Skeletal muscle satellite cell (primary cell): Measurements from ENCODE around the gene MAT2A.

Experiments used
- H3K27me3 ChIP-seq: 2 replicates; pipeline ENCODE4 v1.7.0; 2013; ENCODE audit warnings: low read length; ENCODE audit not compliant: control insufficient read depth, insufficient read depth
- H3K36me3 ChIP-seq: 2 replicates; pipeline ENCODE4 v1.7.0; 2013; ENCODE audit warnings: mild to moderate bottlenecking, control low read depth, low read length; ENCODE audit not compliant: insufficient read depth
- H3K4me1 ChIP-seq: 2 replicates; pipeline ENCODE4 v1.7.0; 2013; ENCODE audit warnings: low read length; ENCODE audit not compliant: control insufficient read depth, insufficient read depth
- H3K4me2 ChIP-seq: 2 replicates; pipeline ENCODE4 v1.7.0; 2013; ENCODE audit warnings: mild to moderate bottlenecking, low read length
- H3K4me3 ChIP-seq: 2 replicates; pipeline ENCODE4 v1.7.0; 2013; ENCODE audit warnings: low read length
- H3K9ac ChIP-seq: 2 replicates; pipeline ENCODE4 v1.7.0; 2013; ENCODE audit warnings: mild to moderate bottlenecking, low read depth, low read length, moderate library complexity
- H3K9me3 ChIP-seq: replicated peaks from 2 replicates; pipeline ENCODE4 v1.7.0; 2013; ENCODE audit warnings: mild to moderate bottlenecking, control low read depth, low read length

Gene MAT2A

GRCh38 chr2:85525567-85525966, 13.4 kb upstream of the MAT2A start:
- Histone ChIP-seq H3K9ac (no peak overlapping the region), H3K27me3 (no peaks in the 10 kb centered on the region), H3K4me3 (no peak overlapping the region), H3K4me2 (no peak overlapping the region), H3K4me1 (no peaks in the 10 kb centered on the region), H3K9me3 (no peaks in the 10 kb centered on the region), H3K36me3 (no peaks in the 10 kb centered on the region)

GRCh38 chr2:85527787-85528186, 11.2 kb upstream of the MAT2A start:
- Histone ChIP-seq H3K9ac (no peak overlapping the region), H3K27me3 (no peaks in the 10 kb centered on the region), H3K4me2 (no peak overlapping the region), H3K9me3 (no peaks in the 10 kb centered on the region), H3K36me3 (no peaks in the 10 kb centered on the region), H3K4me1 (no peaks in the 10 kb centered on the region), H3K4me3 (no peak overlapping the region)

- Histone ChIP-seq H3K36me3 (no peaks in the 10 kb centered on the region), H3K9me3 (no peaks in the 10 kb centered on the region), H3K4me1 (no peaks in the 10 kb centered on the region), H3K4me2 (no peak overlapping the region), H3K9ac (no peak overlapping the region), H3K27me3 (no peaks in the 10 kb centered on the region), H3K4me3 (no peak overlapping the region)
These were observed 10.6 kb upstream of the MAT2A start for GRCh38 chr2:85528355-85528754.

GRCh38 chr2:85529809-85530208, 9.2 kb upstream of the MAT2A start:
- H3K36me3 ChIP-seq: no peaks in the 10 kb centered on the region
- no peaks in the 10 kb centered on the region for H3K9me3 ChIP-seq
- no peak overlapping the region for H3K4me3 ChIP-seq
- no peak overlapping the region for H3K9ac ChIP-seq
- no peak overlapping the region for H3K4me2 ChIP-seq
- H3K4me1 ChIP-seq: no peaks in the 10 kb centered on the region
- H3K27me3 ChIP-seq: no peaks in the 10 kb centered on the region

DNA sequence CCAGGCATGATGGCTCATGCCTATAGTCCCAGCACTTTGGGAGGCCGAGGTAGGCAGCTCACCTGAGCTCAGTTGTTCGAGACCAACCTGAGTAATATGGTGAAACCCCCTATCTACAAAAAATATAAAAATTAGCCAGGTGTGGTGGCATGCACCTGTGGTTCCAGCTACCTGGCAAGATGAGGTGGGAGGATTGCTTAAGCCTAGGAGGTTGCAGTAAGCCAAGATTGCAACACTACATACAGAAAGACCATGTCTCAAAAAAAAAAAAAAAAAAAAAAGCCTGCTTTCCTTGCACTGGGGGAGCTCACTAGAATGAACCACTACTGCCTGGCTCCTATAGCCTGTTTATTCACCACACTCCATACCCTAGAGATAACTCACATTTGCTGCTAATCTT, 7.4 kb upstream of the MAT2A start:
- H3K4me3 ChIP-seq: no peak overlapping the region

GRCh38 chr2:85534099-85534498, 4.9 kb upstream of the MAT2A start:
- Histone ChIP-seq H3K9ac (no peak overlapping the region), H3K36me3 (no peaks in the 10 kb centered on the region), H3K4me2 (no peak overlapping the region), H3K4me3 (no peak overlapping the region), H3K9me3 (no peaks in the 10 kb centered on the region), H3K27me3 (no peaks in the 10 kb centered on the region), H3K4me1 (peaks cover 16% of the 10 kb centered on the region)

More for the DNA sequence above, 7.4 kb upstream of the MAT2A start:
- Histone ChIP-seq H3K9ac (no peak overlapping the region), H3K27me3 (no peaks in the 10 kb centered on the region), H3K9me3 (no peaks in the 10 kb centered on the region), H3K4me1 (peaks cover 3% of the 10 kb centered on the region), H3K36me3 (no peaks in the 10 kb centered on the region), H3K4me2 (no peak overlapping the region)

GRCh38 chr2:85534881-85535280, 4.1 kb upstream of the MAT2A start:
- Histone ChIP-seq H3K4me2 (no peak overlapping the region), H3K27me3 (no peaks in the 10 kb centered on the region), H3K36me3 (peaks cover 4% of the 10 kb centered on the region), H3K9ac (no peak overlapping the region), H3K4me1 (peaks cover 16% of the 10 kb centered on the region), H3K9me3 (no peaks in the 10 kb centered on the region), H3K4me3 (no peak overlapping the region)

DNA sequence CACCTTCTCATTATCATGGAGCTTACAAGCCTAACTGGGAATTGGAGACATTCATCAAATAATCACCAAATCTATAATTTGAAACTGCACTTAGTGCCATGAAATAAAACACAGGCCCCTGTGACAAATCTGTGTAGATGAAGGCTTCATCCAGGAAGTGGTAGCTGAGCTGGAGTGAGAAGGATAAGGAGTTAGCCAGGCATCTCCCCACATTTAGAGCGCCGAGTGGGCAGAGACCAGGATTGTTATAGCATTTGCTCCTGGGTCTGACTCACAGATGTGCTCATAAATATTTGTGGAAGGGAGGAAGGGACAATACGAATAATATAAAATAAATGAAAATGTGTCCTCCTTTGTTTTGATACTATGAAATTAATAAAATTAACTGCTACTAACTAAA, 2.5 kb upstream of the MAT2A start:
- Histone ChIP-seq H3K4me1 (peaks cover 16% of the 10 kb centered on the region), H3K36me3 (peaks cover 20% of the 10 kb centered on the region), H3K9ac (peak overlapping the region; percentile 99), H3K4me2 (peak overlapping the region; percentile 98), H3K4me3 (peak overlapping the region; percentile 98), H3K9me3 (no peaks in the 10 kb centered on the region), H3K27me3 (no peaks in the 10 kb centered on the region)

DNA sequence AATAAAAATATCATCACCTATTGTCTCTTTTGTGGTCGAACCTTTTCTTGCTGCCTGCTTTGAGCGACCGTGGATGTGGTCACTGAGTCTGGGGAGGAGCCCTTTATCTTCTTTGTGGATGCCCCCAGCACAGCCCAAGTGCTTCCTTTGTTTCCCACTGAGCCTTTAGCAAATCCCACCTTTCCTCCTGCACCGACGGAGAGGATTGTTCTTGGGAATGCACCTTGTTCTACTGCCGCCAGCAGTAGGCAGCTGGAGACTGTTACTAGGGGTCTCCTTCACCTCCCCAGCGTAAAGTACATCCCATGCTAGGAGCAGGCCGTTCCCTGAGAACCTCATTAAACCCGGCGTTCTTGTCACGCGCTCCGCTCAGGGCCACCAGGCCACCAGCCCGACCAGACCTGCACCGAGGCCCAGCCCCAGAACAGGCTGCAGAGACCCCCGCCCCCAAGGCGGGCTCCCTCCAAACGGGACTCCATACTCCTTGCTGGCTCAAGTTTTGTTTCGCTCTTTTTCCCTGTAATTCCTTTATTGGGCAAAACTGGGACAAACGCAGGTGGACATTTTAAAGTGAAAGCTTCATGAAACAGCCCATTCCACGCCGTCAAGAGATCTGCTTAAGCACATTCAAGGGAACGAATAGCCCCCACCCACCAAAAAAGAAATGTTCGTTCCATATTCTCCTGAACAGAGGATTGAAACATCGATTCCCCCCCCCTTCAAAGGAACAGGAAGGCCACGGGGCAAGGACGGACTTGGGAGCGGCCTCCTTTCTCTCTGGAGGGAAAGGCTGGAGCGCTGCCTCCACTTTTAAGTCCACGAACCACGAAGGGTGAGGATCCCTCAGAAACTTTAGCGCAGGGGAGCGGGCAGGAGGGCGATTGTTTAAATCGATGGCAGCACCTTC, 1.1 kb upstream of the MAT2A start:
- H3K4me1 ChIP-seq: peaks cover 27% of the 10 kb centered on the region

DNA sequence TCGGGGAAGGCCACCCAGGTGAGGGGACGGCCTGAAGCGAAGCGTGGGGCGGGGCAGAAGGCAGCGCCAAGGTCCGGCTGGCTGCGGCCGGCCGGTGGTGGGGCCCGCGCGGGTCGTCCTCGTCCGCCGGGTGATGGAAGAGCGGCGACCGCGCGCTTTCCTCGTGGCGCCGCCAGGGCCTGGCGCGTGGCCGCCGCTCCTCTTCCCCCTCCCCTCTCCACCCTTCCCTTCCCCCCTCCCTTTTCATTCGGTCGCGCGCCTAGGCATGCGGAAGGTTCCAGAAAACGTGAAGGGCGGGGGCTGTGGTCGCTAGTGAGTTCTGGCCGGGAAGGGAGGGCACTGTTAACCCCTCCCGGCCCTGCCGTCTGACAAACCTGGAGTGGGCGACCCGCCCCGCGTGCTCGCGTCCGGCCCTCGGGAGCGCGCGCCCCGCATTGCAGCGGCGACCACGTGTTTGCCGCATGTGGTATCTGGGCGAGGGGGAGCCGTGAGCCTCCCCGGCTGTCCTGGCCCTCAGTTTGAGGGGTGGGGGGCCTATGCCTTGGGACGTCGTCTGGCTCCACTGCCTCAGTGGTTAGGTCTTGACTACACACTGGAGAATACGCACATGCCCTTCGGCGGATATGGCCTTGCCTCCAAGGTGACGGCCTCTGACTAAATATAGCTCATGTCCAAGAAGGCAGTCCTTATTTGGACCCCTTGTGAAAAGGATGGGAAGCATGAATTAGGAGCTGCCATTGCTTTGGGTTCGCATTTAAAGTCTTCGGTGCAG, 579 bp downstream of the MAT2A start:
- no peaks in the 10 kb centered on the region for H3K9me3 ChIP-seq
- H3K36me3 ChIP-seq: peaks cover 48% of the 10 kb centered on the region
- H3K4me1 ChIP-seq: peaks cover 31% of the 10 kb centered on the region
- peak overlapping the region; percentile 98 for H3K4me2 ChIP-seq
- peak overlapping the region; percentile 98 for H3K4me3 ChIP-seq
- H3K9ac ChIP-seq: peak overlapping the region; percentile 99
- no peaks in the 10 kb centered on the region for H3K27me3 ChIP-seq

More for the DNA sequence above, 1.1 kb upstream of the MAT2A start:
- no peaks in the 10 kb centered on the region for H3K27me3 ChIP-seq
- no peaks in the 10 kb centered on the region for H3K9me3 ChIP-seq
- peak overlapping the region; percentile 99 for H3K9ac ChIP-seq
- H3K4me3 ChIP-seq: peak overlapping the region; percentile 98
- peak overlapping the region; percentile 98 for H3K4me2 ChIP-seq
- peaks cover 33% of the 10 kb centered on the region for H3K36me3 ChIP-seq

GRCh38 chr2:85540133-85540648, 1.2 kb downstream of the MAT2A start:
- peaks cover 54% of the 10 kb centered on the region for H3K36me3 ChIP-seq
- H3K4me2 ChIP-seq: peak overlapping the region; percentile 98
- H3K9ac ChIP-seq: peak overlapping the region; percentile 99
- H3K9me3 ChIP-seq: no peaks in the 10 kb centered on the region
- no peaks in the 10 kb centered on the region for H3K27me3 ChIP-seq
- peaks cover 31% of the 10 kb centered on the region for H3K4me1 ChIP-seq
- peak overlapping the region; percentile 98 for H3K4me3 ChIP-seq
